GM23338 (cell line): ENCODE results near the gene MAP4K4.

Experiments used
- CREB1 ChIP-seq: fragments of 250-450 bp; sonication (Bioruptor Pico); IDR thresholded peaks from 2 replicates; pipeline ENCODE4 v1.5.0; 2020; ENCODE audit warnings: low read depth, mild to moderate bottlenecking, moderate library complexity
- ETS1 ChIP-seq: IDR thresholded peaks from 2 replicates; pipeline ENCODE4 v1.6.1; 2016; ENCODE audit warnings: antibody characterized with exemption
- EZH2 ChIP-seq: fragments of 200-600 bp; sonication (generic); IDR thresholded peaks from one replicate; pipeline ENCODE4 v1.8.0; 2017; ENCODE audit warnings: antibody characterized with exemption, mild to moderate bottlenecking, low read depth; ENCODE audit not compliant: unreplicated experiment
- EZH2phosphoT487 ChIP-seq: fragments of 200-600 bp; sonication (generic); IDR thresholded peaks from one replicate; pipeline ENCODE4 v1.8.1; 2018; ENCODE audit warnings: antibody characterized with exemption; ENCODE audit not compliant: unreplicated experiment
- POLR2AphosphoS5 ChIP-seq: IDR thresholded peaks from 2 replicates; pipeline ENCODE4 v1.6.1; 2016; ENCODE audit warnings: antibody characterized with exemption, low read depth
- TF ChIP-seq, protein P1 (sequence below), 2 experiments: fragments of 200-600 bp in 1 of 2; sonication (generic) in 1 of 2; conservative IDR thresholded peaks; 2 replicates each; pipeline versions ENCODE4 v1.5.1 to v1.6.1; 2016 to 2017; ENCODE audit warnings: antibody characterized with exemption in 2 of 2, low read depth in 2 of 2, mild to moderate bottlenecking in 2 of 2, moderate library complexity in 1 of 2
- TF ChIP-seq, protein P2 (sequence below): IDR thresholded peaks from one replicate; pipeline ENCODE4 v1.6.1; 2018; ENCODE audit warnings: antibody characterized with exemption; ENCODE audit not compliant: unreplicated experiment

GRCh38 chr2:101699755-101700461 lies 2.4 kb downstream of the MAP4K4 start:
- TF ChIP-seq, protein P1, sequence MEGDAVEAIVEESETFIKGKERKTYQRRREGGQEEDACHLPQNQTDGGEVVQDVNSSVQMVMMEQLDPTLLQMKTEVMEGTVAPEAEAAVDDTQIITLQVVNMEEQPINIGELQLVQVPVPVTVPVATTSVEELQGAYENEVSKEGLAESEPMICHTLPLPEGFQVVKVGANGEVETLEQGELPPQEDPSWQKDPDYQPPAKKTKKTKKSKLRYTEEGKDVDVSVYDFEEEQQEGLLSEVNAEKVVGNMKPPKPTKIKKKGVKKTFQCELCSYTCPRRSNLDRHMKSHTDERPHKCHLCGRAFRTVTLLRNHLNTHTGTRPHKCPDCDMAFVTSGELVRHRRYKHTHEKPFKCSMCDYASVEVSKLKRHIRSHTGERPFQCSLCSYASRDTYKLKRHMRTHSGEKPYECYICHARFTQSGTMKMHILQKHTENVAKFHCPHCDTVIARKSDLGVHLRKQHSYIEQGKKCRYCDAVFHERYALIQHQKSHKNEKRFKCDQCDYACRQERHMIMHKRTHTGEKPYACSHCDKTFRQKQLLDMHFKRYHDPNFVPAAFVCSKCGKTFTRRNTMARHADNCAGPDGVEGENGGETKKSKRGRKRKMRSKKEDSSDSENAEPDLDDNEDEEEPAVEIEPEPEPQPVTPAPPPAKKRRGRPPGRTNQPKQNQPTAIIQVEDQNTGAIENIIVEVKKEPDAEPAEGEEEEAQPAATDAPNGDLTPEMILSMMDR (conservative IDR thresholded peaks at IDR 0.05; ENCODE audit: low read depth in 2 of 2), result no peak
- TF ChIP-seq POLR2AphosphoS5 (no peak), EZH2phosphoT487 (no peak), EZH2 (no peak), CREB1 (no peak), ETS1 (no peak)
- TF ChIP-seq, protein P2, sequence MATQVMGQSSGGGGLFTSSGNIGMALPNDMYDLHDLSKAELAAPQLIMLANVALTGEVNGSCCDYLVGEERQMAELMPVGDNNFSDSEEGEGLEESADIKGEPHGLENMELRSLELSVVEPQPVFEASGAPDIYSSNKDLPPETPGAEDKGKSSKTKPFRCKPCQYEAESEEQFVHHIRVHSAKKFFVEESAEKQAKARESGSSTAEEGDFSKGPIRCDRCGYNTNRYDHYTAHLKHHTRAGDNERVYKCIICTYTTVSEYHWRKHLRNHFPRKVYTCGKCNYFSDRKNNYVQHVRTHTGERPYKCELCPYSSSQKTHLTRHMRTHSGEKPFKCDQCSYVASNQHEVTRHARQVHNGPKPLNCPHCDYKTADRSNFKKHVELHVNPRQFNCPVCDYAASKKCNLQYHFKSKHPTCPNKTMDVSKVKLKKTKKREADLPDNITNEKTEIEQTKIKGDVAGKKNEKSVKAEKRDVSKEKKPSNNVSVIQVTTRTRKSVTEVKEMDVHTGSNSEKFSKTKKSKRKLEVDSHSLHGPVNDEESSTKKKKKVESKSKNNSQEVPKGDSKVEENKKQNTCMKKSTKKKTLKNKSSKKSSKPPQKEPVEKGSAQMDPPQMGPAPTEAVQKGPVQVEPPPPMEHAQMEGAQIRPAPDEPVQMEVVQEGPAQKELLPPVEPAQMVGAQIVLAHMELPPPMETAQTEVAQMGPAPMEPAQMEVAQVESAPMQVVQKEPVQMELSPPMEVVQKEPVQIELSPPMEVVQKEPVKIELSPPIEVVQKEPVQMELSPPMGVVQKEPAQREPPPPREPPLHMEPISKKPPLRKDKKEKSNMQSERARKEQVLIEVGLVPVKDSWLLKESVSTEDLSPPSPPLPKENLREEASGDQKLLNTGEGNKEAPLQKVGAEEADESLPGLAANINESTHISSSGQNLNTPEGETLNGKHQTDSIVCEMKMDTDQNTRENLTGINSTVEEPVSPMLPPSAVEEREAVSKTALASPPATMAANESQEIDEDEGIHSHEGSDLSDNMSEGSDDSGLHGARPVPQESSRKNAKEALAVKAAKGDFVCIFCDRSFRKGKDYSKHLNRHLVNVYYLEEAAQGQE, result no peak
